ENCODE measurements around the gene UBE4B. TPM values are rescaled to one million over a fixed set of nuclear protein-coding genes. Genes with fewer than 3 reads are reported as not detected.
"Not testable (repeated sequence)": the region's sequence is repeated elsewhere in the genome, so short reads cannot be mapped to it uniquely, and the experiment has no call there.

The UBE4B gene
- total RNA-seq, 1 donor from 2014 or later: 66.7 TPM

DNA sequence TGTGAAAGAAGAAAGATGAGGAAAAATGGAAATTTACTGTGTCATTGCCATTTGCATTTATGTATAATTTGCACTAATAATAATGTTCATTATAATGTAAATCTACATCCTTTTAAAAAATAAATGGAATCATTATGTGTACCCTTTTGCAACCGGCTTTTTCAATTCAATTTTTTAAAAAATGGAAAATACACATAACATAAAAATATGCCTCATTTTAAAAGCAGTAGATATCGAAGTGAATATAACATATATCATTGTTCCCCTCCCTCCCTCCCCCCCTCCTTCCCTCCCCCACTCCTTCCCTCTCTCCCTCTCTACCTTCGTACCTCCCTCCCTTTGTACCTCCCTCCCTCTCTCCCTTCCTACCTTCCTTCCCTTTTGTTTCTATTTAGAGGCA lies 33.0 kb downstream of the UBE4B start:
- no peaks in the 10 kb centered on the region for H3K27me3 Mint-ChIP-seq (ENCODE audit: insufficient read depth, low read depth)
- no peak overlapping the region for H3K27ac Mint-ChIP-seq
- H3K4me1 Mint-ChIP-seq: peaks cover 11% of the 10 kb centered on the region

DNA sequence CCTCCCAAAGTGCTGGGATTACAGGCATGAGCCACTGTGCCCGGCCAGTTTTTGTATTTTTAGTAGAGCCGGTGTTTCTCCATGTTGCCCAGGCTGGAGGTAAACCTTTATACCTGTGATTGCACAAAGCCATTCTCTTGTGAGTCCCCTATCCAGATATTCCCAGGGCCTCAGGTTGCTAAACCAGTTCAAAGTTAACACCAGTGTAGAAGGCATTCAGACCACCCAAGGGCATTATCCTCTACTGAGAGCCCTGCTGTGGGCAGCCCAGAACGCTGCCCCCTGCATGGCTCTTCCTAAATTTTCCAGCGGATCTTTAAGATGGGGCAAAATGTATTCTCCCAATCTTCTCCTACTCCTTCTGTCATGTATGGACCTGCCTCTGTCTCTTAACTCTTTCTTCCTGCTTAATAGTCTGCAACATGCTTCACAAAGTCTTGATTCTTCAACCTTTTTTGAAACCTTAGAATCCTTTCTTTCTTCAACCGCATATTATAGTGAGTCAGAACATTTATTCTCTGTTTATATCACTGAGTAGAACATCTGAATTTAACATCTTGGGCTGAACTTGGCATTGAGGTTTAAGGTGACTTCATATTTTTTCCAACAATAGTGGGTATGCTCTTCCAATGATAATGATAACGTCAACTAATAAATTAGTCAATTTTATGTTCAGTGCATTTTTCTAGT lies 36.0 kb downstream of the UBE4B start:
- no peak overlapping the region for H3K4me3 Mint-ChIP-seq
- TF ChIP-seq EZH2phosphoT487 (IDR thresholded peaks at IDR 0.05): no peak
- TF ChIP-seq, protein P1, sequence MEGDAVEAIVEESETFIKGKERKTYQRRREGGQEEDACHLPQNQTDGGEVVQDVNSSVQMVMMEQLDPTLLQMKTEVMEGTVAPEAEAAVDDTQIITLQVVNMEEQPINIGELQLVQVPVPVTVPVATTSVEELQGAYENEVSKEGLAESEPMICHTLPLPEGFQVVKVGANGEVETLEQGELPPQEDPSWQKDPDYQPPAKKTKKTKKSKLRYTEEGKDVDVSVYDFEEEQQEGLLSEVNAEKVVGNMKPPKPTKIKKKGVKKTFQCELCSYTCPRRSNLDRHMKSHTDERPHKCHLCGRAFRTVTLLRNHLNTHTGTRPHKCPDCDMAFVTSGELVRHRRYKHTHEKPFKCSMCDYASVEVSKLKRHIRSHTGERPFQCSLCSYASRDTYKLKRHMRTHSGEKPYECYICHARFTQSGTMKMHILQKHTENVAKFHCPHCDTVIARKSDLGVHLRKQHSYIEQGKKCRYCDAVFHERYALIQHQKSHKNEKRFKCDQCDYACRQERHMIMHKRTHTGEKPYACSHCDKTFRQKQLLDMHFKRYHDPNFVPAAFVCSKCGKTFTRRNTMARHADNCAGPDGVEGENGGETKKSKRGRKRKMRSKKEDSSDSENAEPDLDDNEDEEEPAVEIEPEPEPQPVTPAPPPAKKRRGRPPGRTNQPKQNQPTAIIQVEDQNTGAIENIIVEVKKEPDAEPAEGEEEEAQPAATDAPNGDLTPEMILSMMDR (IDR thresholded peaks at IDR 0.05): no peak
- no peak for TF ChIP-seq EZH2 (IDR thresholded peaks at IDR 0.05)
- H3K79me2 ChIP-seq (ENCODE audit: low read depth): peaks cover 79% of the 10 kb centered on the region

More for the DNA sequence above, 33.0 kb downstream of the UBE4B start:
- H3K4me1 ChIP-seq: peaks cover 5% of the 10 kb centered on the region
- no peaks in the 10 kb centered on the region for H3K9me3 ChIP-seq (ENCODE audit: low read depth)
- H4K20me1 ChIP-seq (ENCODE audit: low read depth): peaks cover 30% of the 10 kb centered on the region
- peaks cover 2% of the 10 kb centered on the region for H3K36me3 Mint-ChIP-seq
- no peak for DNase-seq (ENCODE audit: low spot score)
- no peak overlapping the region for H3K4me3 Mint-ChIP-seq
- H2AFZ ChIP-seq (replicated peaks): no peak overlapping the region
- H3F3A ChIP-seq (ENCODE audit: low read depth): no peaks in the 10 kb centered on the region
- no peaks in the 10 kb centered on the region for H3K27me3 ChIP-seq
- no peaks in the 10 kb centered on the region for H3K9me3 Mint-ChIP-seq
- peaks cover 97% of the 10 kb centered on the region for H3K79me2 ChIP-seq (ENCODE audit: low read depth)
- H3K9ac ChIP-seq: no peak overlapping the region
- no peak overlapping the region for H3K27ac ChIP-seq
- H3K4me3 ChIP-seq: no peak overlapping the region
- peak overlapping the region; percentile 7 for H3K4me2 ChIP-seq
- H3K36me3 ChIP-seq: no peaks in the 10 kb centered on the region
- no peak for TF ChIP-seq EZH2 (IDR thresholded peaks at IDR 0.05)
- TF ChIP-seq, protein P1 (IDR thresholded peaks at IDR 0.05): no peak
- no peak for TF ChIP-seq EZH2phosphoT487 (IDR thresholded peaks at IDR 0.05)

DNA sequence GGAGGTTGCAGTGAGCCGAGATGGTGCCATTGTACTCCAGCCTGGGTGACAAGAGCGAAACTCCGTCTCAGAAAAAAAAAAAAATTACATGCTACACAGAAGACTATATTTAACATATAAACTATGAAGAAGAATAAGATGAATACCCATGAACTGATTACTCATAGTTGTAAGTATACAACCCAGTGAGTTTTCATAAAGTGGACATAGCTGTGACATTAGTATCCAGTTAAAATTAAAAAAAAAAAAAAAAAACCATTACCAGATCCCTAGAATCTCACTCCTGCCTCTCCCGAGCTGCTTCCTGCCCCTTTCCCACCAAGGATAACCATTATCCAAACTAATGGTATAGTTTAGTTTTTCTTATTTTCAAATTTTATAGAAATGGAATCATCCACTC lies 37.4 kb downstream of the UBE4B start:
- H3K9me3 ChIP-seq (ENCODE audit: low read depth): no peaks in the 10 kb centered on the region
- no peak overlapping the region for H3K27ac ChIP-seq
- no peaks in the 10 kb centered on the region for H3K36me3 ChIP-seq
- Mint-ChIP-seq H3K4me1 (peaks cover 12% of the 10 kb centered on the region), H3K4me3 (no peak overlapping the region), H3K27me3 (ENCODE audit: insufficient read depth, low read depth) (peaks cover 2% of the 10 kb centered on the region), H3K27ac (no peak overlapping the region), H3K9me3 (no peaks in the 10 kb centered on the region), H3K36me3 (peaks cover 9% of the 10 kb centered on the region)
- no peak for DNase-seq (ENCODE audit: low spot score)
- peaks cover 5% of the 10 kb centered on the region for H3K4me1 ChIP-seq
- no peaks in the 10 kb centered on the region for H3F3A ChIP-seq (ENCODE audit: low read depth)
- no peak for TF ChIP-seq EZH2phosphoT487 (IDR thresholded peaks at IDR 0.05)
- no peak overlapping the region for H2AFZ ChIP-seq (replicated peaks)
- no peak overlapping the region for H3K9ac ChIP-seq
- H3K27me3 ChIP-seq: no peaks in the 10 kb centered on the region
- H3K79me2 ChIP-seq (ENCODE audit: low read depth): peaks cover 66% of the 10 kb centered on the region
- H3K4me2 ChIP-seq: no peak overlapping the region
- peaks cover 22% of the 10 kb centered on the region for H4K20me1 ChIP-seq (ENCODE audit: low read depth)
- no peak overlapping the region for H3K4me3 ChIP-seq

More for the DNA sequence above, 36.0 kb downstream of the UBE4B start:
- no peak overlapping the region for H3K27ac ChIP-seq
- H3F3A ChIP-seq (ENCODE audit: low read depth): no peaks in the 10 kb centered on the region
- no peak overlapping the region for H3K9ac ChIP-seq
- no peak overlapping the region for H2AFZ ChIP-seq (replicated peaks)
- H3K4me1 Mint-ChIP-seq: peaks cover 11% of the 10 kb centered on the region
- H3K27ac Mint-ChIP-seq: no peak overlapping the region
- H3K4me2 ChIP-seq: no peak overlapping the region
- peaks cover 2% of the 10 kb centered on the region for H3K27me3 Mint-ChIP-seq (ENCODE audit: insufficient read depth, low read depth)
- no peaks in the 10 kb centered on the region for H3K9me3 Mint-ChIP-seq
- H3K4me3 ChIP-seq: no peak overlapping the region
- peaks cover 36% of the 10 kb centered on the region for H4K20me1 ChIP-seq (ENCODE audit: low read depth)
- no peaks in the 10 kb centered on the region for H3K9me3 ChIP-seq (ENCODE audit: low read depth)
- DNase-seq (ENCODE audit: low spot score): peak; percentile 4
- H3K36me3 ChIP-seq: no peaks in the 10 kb centered on the region
- peaks cover 5% of the 10 kb centered on the region for H3K4me1 ChIP-seq
- H3K36me3 Mint-ChIP-seq: peaks cover 4% of the 10 kb centered on the region
- no peaks in the 10 kb centered on the region for H3K27me3 ChIP-seq

DNA sequence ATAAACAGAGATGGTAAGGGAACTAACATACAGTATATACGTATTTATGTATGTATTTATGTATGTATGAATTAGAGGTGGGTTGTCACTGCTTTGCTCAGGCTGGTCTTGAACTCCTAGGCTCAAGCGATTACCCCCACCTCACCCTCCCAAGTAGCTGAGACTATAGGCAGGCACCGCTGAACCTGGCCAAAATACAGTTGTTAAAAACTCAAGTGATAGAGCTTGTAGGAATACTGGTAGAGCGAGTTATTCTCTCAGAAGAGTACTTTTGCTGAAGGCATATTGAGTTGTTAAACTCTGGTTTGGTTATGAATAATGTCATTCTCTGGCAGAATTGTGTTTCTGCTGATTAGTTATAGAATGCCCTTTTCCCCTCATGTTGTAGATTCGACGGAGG lies 38.9 kb downstream of the UBE4B start:
- H3K4me1 ChIP-seq: no peaks in the 10 kb centered on the region
- no peak for DNase-seq (ENCODE audit: low spot score)
- H3K27me3 Mint-ChIP-seq (ENCODE audit: insufficient read depth, low read depth): peaks cover 2% of the 10 kb centered on the region
- H3K9me3 Mint-ChIP-seq: no peaks in the 10 kb centered on the region
- H3K4me3 Mint-ChIP-seq: no peak overlapping the region
- H3K36me3 Mint-ChIP-seq: peaks cover 12% of the 10 kb centered on the region
- no peak overlapping the region for H3K9ac ChIP-seq
- H3K27me3 ChIP-seq: no peaks in the 10 kb centered on the region
- H3F3A ChIP-seq (ENCODE audit: low read depth): no peaks in the 10 kb centered on the region
- H3K4me2 ChIP-seq: no peak overlapping the region
- H3K79me2 ChIP-seq (ENCODE audit: low read depth): peaks cover 59% of the 10 kb centered on the region
- H3K9me3 ChIP-seq (ENCODE audit: low read depth): no peaks in the 10 kb centered on the region
- H3K4me1 Mint-ChIP-seq: peaks cover 11% of the 10 kb centered on the region
- H3K4me3 ChIP-seq: no peak overlapping the region
- no peak overlapping the region for H3K27ac ChIP-seq
- H3K27ac Mint-ChIP-seq: no peak overlapping the region
- H4K20me1 ChIP-seq (ENCODE audit: low read depth): peaks cover 18% of the 10 kb centered on the region
- no peak for TF ChIP-seq EZH2 (IDR thresholded peaks at IDR 0.05)
- TF ChIP-seq EZH2phosphoT487 (IDR thresholded peaks at IDR 0.05): no peak
- TF ChIP-seq, protein P1 (IDR thresholded peaks at IDR 0.05): no peak
- no peaks in the 10 kb centered on the region for H3K36me3 ChIP-seq
- H2AFZ ChIP-seq (replicated peaks): no peak overlapping the region

DNA sequence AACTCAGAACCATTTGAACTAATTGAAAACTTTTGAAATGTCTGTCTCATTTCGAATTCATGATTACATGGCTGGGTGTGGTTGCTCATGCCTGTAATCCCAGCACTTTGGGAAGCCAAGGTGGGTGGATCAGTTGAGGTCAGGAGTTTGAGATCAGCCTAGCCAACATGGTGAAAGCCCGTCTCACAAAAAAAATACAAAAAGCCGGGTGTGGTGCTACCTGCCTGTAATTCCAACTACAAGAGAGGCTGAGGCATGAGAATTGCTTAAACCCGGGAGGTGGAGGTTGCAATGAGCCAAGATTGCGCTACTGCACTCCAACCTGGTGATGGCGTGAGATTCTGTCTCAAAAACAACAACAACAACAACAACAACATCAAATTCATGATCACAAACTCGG lies 40.6 kb downstream of the UBE4B start:
- not testable (repeated sequence) for H3K9me3 Mint-ChIP-seq; H3K9me3 ChIP-seq (ENCODE audit: low read depth); H3K27me3 ChIP-seq; H3K36me3 ChIP-seq; H3K27ac ChIP-seq; H3K9ac ChIP-seq; H3K27ac Mint-ChIP-seq; H3K27me3 Mint-ChIP-seq (ENCODE audit: insufficient read depth, low read depth); H3K4me2 ChIP-seq; H3K4me1 Mint-ChIP-seq; DNase-seq (ENCODE audit: low spot score); H3F3A ChIP-seq (ENCODE audit: low read depth); H3K4me3 Mint-ChIP-seq; H3K4me3 ChIP-seq; H3K4me1 ChIP-seq; H2AFZ ChIP-seq (replicated peaks)
- peaks cover 25% of the 10 kb centered on the region for H4K20me1 ChIP-seq (ENCODE audit: low read depth)
- H3K79me2 ChIP-seq (ENCODE audit: low read depth): peaks cover 43% of the 10 kb centered on the region
- H3K36me3 Mint-ChIP-seq: peaks cover 17% of the 10 kb centered on the region
